OCI-M2 (cell line): ENCODE measurements around the gene ALDH1A2.
"Not testable (repeated sequence)": the region's sequence is repeated elsewhere in the genome, so short reads cannot be mapped to it uniquely, and the experiment has no call there.

ENCODE experiments used
- DNase-seq: peaks from one replicate; lab custom pipeline; 2025; ENCODE audit not compliant: unreplicated experiment; lab: John Stamatoyannopoulos, UW

The ALDH1A2 gene

GRCh38 chr15:58065445-58066041 is at the start of gene ALDH1A2:
Gene ALDH1A2, minus strand, starts transcription at chr15:58065711. Its CDS starts 61 bp downstream, at chr15:58065650.
- no peak for DNase-seq

DNA sequence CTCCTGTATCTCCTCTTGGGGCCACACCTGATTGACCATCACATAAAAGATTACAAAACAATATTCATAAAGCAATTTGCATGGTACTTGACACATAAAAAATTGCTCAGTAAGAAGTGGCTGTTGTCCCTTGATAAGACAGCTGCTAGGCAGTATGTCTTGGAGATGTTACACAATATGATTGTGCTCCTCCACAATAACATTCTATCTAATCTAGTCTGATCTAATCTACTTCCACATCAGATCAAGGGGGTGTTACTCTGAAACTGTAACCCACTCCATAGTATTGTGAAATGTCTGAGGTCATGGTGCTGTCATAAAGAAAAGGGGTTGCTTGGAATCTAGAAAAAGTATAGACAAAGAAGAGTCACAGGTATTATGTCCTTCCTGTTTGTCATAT is 49.3 kb upstream of the ALDH1A2 start:
- DNase-seq: no peak

GRCh38 chr15:58114388-58114787 is 48.9 kb upstream of the ALDH1A2 start:
- DNase-seq: no peak

DNA sequence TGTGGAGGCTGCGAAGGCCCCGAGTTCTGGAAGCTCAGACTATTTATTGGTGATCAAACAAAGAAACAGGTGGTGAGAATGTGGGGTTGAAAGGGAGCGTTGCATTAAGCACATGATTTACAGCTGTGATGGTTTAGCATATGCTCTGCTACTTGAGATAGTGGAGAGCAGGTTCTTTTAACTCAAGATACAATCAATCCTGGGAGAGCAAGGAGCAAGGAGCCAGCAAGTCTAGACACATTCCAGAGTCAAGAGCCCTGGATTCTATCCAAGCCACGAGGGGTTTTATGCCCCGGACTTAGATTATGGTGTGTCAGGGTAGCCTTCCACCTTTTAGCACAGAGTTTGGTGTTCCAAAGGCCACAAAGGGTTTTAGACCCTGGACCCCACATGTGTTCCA is 47.8 kb upstream of the ALDH1A2 start:
- not testable (repeated sequence) for DNase-seq

GRCh38 chr15:58111718-58112104 is 46.2 kb upstream of the ALDH1A2 start:
- no peak for DNase-seq

- no peak for DNase-seq
Observed at GRCh38 chr15:58110999-58111717, 45.6 kb upstream of the ALDH1A2 start.

- no peak for DNase-seq
Observed at GRCh38 chr15:58109419-58109818, 43.9 kb upstream of the ALDH1A2 start.

GRCh38 chr15:58108117-58108516 is 42.6 kb upstream of the ALDH1A2 start:
- DNase-seq: no peak

GRCh38 chr15:58103482-58103881 is 38.0 kb upstream of the ALDH1A2 start:
- DNase-seq: no peak

DNA sequence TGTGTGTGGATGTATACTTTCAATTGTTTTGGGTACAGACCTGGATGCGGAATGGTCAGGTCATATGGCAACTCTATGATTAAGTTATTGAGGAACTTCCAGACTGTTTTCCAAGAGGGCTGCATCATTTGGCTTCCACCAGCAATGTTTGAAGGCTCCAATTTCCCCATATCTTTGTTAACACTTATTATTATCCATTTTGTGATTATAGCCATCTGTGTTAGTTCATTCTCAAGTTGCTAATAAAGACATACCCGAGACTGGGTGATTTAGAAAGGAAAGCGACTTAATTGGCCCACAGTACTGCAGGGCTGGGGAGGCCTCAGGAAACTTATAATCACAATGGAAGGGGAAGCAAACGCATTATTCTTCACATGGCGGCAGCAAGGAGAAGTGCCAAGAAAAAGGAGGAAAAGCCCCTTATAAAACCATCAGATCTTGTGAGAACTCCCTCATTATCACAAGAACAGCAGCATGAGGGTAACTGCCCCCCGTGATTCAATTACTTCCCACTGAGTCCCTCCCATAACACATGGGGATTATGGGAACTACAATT is 31.1 kb upstream of the ALDH1A2 start:
- DNase-seq: no peak

- DNase-seq: no peak
Observed at GRCh38 chr15:58095415-58095814, 29.9 kb upstream of the ALDH1A2 start.

- DNase-seq: no peak
Observed at GRCh38 chr15:58087871-58088270, 22.4 kb upstream of the ALDH1A2 start.

- DNase-seq: no peak
Observed at GRCh38 chr15:58086491-58086890, 21.0 kb upstream of the ALDH1A2 start.

- no peak for DNase-seq
Observed at GRCh38 chr15:58083526-58083925, 18.0 kb upstream of the ALDH1A2 start.

DNA sequence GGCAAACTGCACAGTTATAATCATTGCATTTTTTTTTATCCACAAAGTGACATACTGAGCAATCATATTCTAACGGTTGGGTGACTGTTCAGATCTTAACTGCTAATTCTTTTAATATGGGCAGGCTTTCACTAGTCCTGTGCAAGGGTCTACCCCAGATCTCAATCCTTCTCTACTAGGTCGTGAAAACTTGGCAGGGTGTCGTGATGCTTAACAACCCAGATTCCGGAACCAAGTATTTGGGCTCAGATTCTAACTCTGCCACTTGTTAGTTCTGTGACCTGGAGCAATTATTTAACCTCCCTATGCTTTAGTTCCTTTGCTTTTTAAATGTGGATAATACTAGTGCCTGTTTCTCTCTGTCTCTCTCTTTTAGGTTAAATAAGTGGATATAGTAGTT is 16.4 kb upstream of the ALDH1A2 start:
- no peak for DNase-seq

GRCh38 chr15:58081456-58081855 is 15.9 kb upstream of the ALDH1A2 start:
- no peak for DNase-seq

GRCh38 chr15:58080959-58081358 is 15.4 kb upstream of the ALDH1A2 start:
- not testable (repeated sequence) for DNase-seq

- no peak for DNase-seq
Observed at GRCh38 chr15:58080398-58080797, 14.9 kb upstream of the ALDH1A2 start.

DNA sequence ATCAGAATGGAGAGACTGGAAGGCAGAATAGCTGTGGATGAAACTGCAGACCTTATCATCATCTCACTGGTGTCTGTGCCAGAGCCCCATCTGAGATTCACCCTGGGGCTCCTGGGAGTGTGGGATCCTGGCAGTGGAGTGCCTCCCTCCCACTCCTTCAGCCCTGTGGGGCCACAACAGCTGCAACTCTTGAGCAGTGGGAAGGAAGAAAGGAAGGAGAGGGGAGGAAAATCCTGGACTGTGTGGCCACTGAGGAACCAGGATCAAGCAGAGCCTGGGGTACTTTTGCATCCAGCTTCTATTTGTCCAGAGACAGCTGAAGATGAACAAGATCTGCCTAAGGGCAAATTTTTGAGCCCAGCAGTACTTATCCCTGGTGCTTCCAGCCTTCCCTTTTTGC is 13.1 kb upstream of the ALDH1A2 start:
- no peak for DNase-seq

- DNase-seq: no peak
Observed at GRCh38 chr15:58077427-58077826, 11.9 kb upstream of the ALDH1A2 start.

DNA sequence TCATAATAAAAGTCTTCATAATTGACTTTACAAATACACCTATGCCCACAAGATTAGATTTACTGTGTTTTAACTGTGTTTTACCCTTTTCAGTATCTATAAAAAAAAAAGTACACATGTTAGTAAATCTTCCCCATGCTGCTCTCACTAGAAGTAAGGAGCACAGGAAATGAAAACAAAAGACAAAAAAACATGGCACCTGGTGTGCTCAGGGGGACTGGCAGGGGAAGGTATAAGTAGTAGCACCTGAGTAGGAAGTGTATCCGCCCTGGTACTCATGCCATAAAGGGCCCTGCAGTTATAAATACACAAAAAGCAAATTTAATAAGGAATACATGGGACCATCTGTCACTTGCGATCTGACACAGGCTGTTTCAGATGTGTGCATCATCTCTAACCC is 8.9 kb upstream of the ALDH1A2 start:
- no peak for DNase-seq

GRCh38 chr15:58070801-58071418 is 5.4 kb upstream of the ALDH1A2 start:
- no peak for DNase-seq
